GM18870 (cell line): ENCODE results near the gene MPRIP.

ENCODE experiments used
- ATAC-seq: cut with Tn5 transposase; IDR thresholded peaks from one replicate; pipeline ENCODE4 v1.9.1; 2021; ENCODE audit warnings: moderate library complexity; ENCODE audit not compliant: unreplicated experiment

MPRIP gene

DNA sequence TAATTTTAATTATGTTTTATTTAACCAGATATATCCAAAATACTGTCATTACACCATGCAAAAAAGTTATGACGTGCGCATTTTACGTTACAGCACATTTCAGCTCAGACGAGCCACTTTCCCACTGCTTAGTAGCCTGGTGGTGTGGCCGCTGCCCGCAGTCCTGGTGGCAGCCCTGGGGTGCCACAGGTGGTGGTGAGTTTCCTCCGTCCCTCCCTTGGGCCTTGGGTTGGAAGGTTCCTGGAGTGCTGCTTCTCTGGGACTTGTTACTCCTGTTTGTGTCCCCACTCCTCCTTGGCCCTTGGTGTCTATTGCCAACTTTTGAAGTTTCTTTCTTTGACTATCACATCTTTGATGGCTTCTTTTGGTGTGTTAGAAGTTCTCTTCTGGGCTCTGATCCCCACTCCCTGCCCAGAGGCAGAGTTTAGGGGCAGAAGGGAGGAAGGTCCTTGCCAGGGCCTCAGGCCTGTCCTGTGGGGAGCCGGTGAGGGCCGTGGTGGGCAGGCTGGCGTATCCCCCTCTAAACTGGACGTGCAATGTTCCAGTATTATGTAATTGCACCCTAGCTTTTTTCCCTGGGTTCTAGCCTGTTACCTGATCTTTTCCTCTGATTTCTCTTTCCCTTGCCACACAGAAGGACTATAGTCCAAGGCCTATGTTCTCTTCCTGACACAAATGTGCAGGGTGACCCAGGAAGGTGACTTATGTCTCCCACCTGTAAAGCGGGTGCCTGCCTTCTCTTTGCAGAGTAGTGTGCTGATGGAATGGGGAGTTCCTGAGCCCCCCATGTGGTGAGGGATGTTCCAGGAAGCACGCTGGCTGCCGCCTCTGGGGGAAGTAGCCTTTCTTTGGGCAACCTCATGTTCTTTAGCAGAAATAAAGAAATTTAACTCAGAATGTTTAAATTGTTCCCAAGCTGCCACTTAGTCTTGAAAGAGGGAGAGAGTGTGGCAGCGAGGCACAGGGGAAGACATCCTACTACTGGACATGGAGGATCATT, 8.4 kb downstream of the MPRIP start:
- no peak for ATAC-seq

DNA sequence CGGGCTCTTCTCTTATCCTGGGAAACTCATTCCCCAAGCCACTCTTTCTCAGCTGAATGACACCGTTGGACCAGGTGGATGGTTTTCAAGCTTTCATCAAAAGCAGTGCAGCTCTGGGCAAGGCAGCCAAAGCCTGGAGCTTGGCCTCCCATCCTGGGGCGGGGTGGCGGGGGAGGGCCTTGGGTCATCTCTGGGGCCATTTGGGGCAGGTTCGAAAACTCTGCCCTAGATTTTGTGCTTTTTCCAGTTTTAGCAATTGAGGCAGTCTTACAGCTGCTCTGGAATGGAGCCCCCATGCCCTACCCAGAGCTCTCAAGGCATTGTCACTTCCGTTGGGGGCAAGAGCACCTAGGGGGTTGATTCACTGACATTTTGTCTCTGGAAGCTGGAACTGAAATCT, 9.1 kb downstream of the MPRIP start:
- ATAC-seq = no peak

DNA sequence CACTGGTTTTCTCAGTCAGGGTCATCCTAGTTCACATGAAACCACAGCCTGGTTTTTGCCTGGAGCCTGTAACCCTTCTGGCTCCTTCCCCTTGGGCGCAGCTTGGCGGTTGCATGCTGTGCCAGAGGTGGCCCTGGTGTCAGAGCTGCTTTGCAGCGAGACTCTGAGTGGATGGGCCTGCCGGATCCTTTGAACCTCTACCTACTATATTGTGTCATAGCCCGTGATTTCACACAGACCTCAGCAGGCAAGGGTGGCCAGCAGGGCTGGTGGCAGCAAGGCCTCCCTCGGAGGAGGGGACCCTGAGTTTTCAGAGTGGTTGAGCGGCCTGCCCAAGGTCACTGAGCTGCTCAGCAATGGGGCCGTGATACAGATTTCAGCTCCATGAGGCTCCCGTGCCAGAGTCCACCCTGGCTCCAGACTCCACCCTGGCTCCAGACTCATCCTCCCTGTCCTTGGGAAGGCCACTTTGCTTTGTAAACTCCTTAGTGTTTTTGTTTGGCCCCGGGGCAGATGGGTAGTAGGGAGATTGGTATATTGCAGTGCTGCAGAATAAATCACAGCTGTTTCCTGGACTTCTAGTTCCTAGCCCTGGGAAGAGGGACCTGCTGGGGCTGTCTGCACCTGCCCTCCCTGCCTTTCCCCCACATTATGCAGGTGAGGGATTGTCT, 9.7 kb downstream of the MPRIP start:
- no peak for ATAC-seq

DNA sequence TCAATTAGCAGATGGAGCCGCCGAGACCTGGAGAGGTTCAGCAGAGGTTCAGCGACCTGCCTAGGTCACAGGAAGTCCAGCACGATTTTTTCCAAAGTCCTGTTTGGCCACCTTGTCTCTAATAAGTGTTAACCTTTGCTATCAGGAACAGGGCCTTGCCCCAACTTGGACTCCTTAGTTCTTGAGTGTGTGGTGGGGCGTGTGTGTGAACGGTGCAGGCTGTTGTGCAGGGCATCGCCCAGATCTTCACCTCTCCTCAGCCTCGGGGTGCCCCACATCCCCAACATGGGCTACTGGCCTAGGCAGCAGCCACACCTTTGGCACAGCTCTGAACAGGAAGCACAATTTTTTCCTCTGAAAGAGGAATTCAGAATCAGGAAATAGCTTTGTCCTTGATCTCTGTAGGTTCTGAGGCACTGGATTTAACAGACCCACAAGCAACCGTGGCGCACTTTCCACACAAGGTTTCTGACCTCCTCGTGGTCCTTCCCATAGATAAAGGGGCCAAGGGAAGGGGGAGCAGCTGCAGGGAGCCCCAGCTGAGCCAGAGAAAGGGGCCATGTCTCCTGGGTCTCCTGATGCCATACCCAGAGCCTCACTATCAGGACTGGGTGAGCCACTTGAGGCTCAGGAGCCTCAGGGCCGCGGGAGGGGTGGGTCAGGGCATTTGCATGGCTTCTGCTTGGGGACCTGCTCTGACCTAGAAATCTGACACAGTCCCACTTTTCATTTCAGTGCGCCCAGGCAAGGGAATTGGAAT, 10.4 kb downstream of the MPRIP start:
- no peak for ATAC-seq

- no peak for ATAC-seq
Observed at GRCh38 chr17:17053446-17054379, 11.5 kb downstream of the MPRIP start.

DNA sequence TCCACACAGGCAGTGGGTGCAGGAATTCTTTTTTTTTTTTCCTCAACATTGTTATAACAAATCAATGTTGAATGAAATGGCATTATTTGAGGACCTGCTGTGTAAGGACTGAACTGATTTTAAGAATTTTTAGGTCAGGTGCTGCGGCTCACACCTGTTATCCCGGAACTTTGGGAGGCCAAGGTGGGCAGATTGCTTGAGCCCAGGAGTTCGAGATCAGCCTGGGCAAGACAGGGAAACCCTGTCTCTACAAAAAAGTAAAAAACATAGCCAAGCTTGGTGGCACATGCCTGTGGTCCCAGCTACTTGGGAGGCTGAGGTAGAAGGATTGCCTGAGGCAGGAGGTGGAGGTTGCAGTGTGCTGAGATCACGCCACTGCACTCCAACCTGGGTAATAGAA, 12.4 kb downstream of the MPRIP start:
- no peak for ATAC-seq

- no peak for ATAC-seq
Observed at GRCh38 chr17:17055286-17056155, 13.3 kb downstream of the MPRIP start.

GRCh38 chr17:17056156-17056539, 13.9 kb downstream of the MPRIP start:
- no peak for ATAC-seq

GRCh38 chr17:17057057-17057551, 14.8 kb downstream of the MPRIP start:
- ATAC-seq = no peak

DNA sequence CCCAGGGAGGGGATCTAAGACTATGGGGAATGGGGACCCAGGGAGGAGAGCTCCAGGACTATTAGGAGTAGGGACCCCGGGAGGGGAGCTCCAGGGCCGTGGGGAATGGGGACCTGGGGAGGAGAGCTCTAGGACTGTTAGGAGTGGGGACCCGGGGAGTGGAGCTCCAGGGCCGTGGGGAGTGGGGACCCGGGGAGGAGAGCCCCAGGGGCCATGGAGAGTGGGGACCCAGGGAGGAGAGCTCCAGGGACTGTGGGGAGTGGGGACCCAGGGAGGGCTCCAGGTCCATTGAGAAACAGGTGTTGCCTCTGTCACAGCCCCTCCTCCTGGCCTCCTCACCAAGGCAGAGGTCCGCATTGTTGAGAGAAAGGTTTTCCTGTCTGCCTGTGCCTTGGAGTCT, 16.0 kb downstream of the MPRIP start:
- no peak for ATAC-seq

DNA sequence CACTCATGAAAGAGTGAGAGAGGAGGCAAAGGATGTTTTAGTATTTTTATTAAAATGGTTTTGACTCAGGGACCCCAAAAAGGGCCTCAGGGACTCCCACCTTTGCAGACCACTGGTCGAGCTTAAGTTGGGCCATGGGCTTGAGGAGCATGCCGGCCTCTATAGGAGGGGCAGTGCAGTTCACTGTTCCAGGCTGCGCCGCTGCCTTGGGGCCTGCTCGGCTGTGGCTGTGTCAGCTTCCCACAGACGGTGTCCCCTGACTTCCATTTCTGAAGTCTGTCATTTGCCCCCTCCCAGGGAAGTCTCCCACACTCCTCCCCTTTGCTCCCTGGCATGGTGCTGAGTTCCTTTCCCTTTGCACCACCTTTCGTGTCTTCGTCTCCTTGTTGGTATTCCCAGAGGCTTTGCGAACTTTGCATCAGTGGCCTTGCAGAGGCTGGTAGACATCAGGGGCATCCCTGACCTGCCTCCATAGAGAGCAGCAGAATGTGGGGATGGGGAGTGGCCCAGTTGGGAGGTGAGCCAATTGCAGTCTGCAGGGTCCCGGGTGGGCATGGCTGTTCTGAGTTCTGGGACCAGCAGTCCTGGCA, 17.1 kb downstream of the MPRIP start:
- no peak for ATAC-seq

GRCh38 chr17:17060001-17060922, 18.0 kb downstream of the MPRIP start:
- no peak for ATAC-seq

- no peak for ATAC-seq
Observed at GRCh38 chr17:17060930-17061329, 18.7 kb downstream of the MPRIP start.

- ATAC-seq = no peak
Observed at GRCh38 chr17:17061516-17061915, 19.3 kb downstream of the MPRIP start.

GRCh38 chr17:17062356-17062755, 20.1 kb downstream of the MPRIP start:
- no peak for ATAC-seq

- ATAC-seq = no peak
Observed at GRCh38 chr17:17062866-17063265, 20.6 kb downstream of the MPRIP start.

DNA sequence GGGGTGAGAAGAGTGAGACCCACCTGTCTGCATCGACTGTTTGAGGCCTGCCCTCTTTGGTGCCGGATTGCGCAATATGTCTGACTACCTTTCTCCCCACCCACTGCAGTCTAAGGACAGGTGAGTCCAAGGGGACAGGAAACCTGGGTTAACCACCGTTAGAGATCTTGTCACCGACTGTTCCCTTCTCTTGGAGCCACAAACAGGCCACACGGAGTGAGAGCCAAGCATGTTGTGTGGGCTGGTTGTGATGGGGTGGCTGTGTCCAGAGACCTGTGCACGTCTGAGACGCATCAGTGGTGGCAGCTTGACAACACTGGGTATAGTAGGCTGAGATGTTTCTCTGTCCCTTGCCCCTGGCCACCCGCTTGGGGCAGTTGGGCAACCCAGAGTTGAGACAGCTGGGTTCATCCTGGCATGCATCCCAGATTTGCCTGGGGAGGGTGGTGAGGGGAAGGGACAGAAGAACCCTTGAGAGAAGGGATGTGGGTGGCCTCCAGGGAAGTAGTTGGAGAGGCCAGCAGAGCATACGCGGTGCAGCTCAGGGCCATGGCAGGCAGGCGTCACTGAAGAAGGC, 21.4 kb downstream of the MPRIP start:
- no peak for ATAC-seq
